NCI-H69 (cell line): ENCODE results near the gene TRABD.
A peak's percentile ranks its signal among the peaks of the same experiment; 100 is the strongest.

Experiments used
- DNase-seq: peaks from one replicate; lab custom pipeline; 2025; lab: John Stamatoyannopoulos, UW

Gene TRABD

GRCh38 chr22:50245214-50246072, 59.7 kb downstream of the TRABD start:
- no peak for DNase-seq

GRCh38 chr22:50246242-50247175, 60.8 kb downstream of the TRABD start:
- peak; percentile 17 for DNase-seq

GRCh38 chr22:50247748-50248147, 62.0 kb downstream of the TRABD start:
- peak; percentile 97 for DNase-seq

- DNase-seq = peak; percentile 32
Measured at GRCh38 chr22:50248196-50249081, 62.7 kb downstream of the TRABD start.
